NCI-H748 treated with DMSO at 0.1 percent for 48 hours (cell line): ENCODE data around the gene MYBBP1A.

Experiments used
- DNase-seq: peaks from one replicate; lab custom pipeline; 2025; lab: John Stamatoyannopoulos, UW

MYBBP1A gene

DNA sequence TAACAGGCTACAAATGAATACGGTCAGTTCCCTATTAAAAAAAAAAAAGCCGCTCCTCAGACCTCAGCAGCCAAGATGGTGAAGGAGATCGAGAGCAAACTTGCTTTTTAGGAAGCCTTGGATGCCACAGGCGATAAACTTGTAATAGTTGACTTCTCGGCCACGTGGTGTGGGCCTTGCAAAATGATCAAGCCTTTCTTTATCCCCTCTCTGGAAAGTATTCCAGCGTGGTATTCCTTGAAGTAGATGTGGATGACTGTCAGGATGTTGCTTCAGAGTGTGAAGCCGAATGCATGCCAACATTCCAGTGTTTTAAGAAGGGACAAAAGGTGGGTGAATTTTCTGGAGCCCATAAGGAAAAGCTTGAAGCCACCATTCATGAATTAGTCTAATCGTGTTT is 16.9 kb upstream of the MYBBP1A start:
- no peak for DNase-seq

DNA sequence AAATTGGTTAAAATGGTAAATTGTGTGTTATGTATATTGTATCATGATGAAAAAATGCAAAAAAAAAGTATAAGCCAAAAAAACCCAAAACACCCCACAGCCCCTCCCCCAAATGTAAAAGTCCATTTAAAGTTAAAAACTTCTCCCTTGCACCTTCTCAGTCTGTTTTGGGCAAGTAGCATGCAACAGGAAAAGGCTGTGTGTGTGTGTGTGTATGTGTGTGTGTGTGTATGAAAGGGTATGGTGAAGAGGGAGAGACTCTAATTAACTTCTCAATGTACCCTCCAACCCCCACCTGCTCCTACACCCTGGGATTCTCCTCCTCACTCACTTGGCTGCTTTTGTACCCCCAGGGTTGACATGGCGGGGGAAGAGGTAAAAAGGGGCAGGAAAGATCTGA is 14.4 kb upstream of the MYBBP1A start:
- DNase-seq: no peak

DNA sequence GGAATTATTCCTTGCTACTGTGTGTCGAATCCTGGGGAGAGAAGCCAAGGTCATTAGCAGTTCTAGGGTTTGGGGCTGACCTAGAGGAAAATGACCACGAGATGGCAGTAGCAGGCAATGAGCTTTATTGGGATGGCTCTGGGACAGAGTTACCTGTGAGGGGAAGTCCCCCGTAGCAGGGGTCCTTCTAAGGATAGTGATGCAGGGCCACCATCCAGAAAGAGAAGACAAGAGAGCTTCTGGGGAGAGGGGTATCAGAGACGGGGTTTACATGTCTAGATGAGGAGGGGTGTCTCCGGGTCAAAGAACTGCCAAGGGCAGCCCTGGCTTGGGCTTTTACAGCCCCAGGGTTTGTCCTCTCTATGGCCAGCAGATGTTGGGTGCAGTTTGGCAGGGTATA is 11.6 kb upstream of the MYBBP1A start:
- peak; percentile 85 for DNase-seq

DNA sequence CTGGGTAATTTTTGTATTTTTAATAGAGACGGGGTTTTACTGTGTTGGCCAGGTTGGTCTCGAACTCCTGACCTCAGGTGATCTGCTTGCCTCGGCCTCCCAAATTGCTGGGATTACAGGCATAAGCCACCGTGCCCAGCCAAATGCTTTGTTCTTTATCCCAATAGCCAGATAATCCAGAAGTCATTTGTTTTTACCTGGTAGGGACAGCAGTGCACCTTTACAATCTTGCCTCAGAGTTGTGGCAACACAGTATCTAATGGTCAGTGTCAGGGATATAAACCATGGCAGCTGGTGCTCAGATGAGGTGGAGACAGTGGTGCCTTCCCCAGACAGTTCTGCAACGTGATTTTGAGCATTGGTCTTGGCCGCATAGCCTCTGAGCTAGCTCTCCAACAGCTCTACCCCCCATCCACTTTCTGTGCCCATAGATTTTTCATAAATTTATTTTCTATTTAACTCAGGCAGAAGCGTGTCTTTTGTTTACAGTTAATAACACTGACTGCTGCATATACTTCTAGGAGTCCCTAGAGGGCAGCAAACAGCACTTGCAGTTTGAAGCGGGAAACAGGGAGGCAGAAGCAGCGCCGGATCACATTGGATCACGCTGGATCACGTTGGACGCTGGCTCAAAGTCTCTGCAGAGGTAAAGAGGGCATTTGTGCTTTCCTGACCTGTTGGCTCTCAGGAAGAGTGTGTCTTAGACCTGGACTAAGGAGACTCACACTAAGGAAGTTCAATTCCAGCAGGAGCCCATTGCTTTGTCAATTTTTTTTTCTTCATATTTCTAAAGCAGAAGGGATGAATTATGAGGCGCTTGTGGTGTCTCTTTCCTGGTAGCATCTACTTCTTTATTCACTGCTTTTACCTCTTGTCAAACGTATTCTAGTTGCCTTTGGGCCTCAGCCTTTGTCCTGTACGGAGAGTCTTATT is 10.3 kb upstream of the MYBBP1A start:
- DNase-seq: peak; percentile 86

DNA sequence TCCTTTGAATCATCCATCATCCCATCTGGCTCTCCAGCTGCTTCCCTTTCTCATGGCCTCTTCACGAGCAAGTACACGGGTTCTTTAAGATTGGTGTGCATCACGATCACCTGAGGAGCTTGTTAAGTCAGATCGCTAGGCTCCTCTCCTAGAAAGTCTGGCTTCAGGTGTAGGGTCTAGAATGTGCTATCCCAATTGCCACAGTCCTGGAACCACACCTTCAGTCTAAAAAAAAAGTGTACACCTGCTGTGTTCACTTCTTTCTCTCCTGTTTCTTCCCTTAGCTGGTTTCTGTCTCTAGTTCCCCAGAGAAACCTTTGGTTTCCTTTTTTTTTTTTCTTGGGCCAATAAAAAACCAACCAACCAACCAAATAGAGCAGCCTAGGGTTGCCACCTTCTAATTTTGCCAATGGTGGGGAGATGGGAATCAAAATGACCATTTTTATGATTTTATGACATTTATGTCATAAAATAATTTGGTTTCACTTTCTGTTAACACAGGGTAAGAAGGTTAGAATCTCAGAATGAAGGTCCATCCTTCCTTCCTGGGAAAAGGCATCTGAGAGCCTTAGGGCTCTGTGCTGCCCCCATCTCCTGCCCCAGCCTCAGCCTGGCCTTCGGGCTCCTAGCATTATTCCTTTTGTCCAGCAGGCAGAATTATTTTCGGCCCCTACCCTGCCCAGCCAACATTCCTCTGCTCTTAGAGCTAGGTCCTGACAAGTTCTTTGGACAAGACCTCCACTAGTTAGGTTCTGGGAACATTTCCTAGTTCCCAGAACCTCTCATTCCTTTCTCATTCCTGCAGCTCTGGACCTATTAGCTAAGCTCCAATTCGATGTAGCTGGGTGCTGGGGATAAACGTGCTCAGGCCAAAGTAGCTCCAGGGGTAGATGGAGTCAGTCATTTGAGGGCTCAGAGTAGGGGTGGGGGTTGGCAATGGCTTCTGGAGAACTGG is 7.1 kb upstream of the MYBBP1A start:
- DNase-seq: no peak

DNA sequence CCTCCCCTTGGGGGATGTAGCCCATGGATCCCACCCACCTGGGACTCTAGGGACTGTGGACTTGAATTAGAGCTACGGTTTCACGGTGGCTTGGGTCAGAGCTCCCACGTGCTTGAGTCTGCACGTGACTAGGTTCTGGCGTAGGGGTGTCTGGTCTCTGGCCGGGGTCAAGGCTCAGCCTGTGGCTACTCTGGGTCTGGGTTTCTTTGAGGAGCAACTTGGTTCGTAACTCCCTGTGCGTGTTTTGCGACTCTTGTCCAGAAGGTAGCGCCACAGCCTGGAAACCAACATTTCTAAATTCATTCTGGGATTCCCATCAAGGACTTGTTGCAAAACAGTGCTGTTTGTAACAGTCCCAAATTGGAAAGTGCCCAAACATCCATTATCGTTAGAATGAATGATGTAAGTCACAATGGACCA is 5.7 kb upstream of the MYBBP1A start:
- no peak for DNase-seq

DNA sequence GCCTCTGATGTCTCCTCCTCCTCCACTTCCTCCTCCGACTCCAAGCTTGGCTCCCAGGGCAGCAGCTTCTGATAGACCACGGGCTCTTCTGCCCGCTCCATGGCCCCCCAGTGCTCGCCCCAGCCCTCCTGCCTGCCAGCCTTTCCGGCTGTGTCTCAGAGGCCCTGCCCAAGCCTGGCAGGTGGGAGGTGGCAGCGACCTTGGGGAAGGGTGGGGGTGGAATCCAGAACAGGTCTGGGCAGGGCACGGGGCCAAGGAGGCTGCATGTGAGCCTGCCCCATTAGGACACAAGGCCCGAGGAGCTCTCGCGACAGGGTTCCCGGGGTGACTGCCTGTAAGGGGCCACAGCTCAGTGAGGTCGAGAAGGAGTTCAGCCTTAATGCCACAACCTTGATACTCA is 5.2 kb upstream of the MYBBP1A start, which contains the start of gene GGT6:
GGT6 (minus strand) TSS at position 157 of the 400 bp plus-strand sequence; CDS start at position 101, 56 bp downstream.
- no peak for DNase-seq

DNA sequence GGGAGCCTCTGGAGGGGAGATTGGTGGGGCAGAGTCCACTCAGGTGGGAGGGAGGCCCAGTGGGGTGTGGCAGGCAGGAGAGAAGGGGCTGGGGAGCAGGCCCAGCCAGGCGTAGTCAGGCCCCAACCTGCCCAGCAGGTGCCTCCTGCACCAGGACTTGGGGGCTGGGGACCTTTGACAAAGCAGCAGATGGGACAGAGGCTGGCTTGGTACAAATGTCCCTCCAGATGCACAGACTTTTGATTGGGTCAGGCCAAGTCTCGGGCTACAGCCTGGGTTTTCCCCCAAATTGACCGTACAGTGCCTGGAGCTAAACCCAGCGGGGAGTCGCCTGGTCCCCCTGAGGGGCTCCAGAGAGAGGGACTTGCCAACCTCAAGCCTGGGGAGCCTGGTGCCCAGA is 4.8 kb upstream of the MYBBP1A start:
- DNase-seq: no peak

DNA sequence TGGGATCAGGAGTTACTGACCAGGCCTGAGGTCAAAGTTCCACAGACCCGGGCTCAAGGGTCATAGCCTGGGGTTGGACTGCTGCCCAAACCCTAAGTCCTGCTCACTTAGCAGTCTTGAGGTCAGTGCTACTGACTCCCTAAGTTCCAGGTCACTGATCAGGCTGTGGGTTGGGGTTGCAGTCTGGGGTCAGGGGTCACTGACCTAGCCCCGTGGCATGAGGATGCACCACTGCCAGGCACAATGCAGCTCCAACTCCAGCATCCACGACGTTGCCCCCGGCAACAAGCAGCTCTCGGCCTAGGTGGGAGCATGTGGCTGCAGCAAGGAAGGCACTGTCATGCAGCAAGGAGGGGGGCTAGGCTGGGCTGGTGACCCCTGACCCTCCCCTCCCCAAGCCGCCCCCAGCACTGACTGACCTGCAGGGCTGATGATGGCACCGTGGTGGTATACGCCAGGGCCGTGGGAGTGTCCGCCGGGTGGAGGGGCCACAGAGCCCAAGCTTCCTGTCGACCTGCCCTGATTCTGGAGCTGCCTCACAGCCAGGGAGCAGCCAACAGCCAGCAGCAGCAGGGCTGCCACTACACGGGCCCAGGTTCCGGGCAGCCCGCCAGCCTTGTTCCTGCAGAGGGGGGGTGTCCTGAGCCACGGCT is 4.1 kb upstream of the MYBBP1A start:
- DNase-seq: no peak

DNA sequence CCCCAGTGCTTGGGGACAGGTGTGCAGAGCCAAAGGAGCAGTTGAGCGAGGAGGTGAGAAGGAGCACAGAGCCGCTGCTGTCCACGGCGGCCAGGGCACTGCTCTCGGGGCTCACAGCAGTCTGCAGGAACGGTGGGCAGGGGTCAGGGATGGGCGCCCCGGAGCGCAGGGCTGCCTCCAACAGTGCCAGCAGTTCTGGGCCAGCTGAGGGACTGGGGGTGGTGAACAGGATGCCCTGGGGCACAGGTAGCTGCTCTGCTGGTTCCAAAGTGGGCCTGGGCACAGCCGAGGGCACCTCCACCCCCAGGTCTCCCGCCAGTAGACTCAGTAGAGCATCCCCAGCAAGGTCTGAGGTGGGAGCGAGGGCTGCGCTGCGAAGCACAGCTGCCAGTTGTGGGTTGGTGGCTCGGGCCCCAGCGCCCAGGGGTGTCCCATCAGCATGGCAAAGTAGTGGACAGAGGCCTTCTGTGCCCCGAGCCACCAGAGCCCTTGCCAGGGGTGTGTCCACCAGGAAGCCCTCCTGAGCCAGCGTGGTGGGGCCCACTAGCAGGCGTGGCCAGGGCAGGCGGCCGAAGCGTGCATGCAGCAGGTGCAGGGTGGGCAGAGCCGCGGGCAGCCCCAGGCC is 3.3 kb upstream of the MYBBP1A start:
- DNase-seq: no peak

DNA sequence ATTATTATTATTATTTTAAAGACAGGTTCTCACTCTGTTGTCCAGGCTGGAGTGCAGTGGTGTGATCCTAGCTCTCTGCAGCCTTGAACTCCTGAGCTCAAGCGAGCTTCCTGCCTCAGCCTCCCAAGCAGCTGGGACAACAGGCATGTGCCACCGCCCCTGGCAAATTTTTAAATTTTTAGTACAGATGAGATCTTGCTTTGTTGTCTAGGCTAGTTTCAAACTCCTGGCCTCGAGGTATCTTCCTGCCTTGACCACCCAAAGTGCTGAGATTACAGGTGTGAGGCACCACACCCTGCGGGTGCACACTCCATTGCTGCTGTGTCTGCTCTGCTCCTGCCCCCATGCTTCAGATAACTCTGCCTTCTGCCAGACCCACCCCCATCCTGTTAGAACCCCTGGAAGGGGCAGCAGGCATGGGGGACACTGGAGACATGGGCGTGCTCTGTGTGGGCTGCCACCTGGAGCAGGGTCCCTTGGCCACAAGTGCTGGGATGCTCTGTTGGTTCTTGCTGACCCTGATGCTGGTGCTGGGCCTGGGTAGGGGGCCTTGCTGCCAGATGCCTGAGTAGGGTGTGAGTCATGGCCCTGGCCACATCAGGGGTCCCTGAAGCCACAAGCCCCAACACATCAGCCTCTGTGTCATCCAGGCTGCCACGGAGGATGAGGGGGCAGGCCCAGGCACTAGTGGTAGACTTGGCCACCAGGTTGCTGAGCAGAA is 2.6 kb upstream of the MYBBP1A start:
- no peak for DNase-seq

DNA sequence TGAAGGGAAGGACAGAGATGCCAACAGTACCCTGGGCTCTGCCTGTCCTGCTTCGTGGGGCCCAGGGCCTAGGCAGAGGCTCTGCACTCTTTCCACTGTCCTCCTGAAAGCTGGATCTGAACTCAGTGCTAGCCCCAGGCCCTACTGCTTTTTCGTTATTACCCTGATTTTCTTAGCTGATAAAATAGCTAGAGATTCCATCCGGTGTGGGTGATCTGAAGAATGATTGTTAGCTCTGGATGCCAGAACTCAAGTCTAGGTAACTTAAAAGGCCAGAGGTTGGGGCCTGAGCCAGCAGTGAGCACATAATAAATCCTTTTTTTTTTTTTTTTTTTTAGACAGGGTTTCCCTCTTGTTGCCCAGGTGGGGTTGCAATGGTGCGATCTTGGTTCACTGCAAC is 1.8 kb upstream of the MYBBP1A start:
- DNase-seq: no peak

DNA sequence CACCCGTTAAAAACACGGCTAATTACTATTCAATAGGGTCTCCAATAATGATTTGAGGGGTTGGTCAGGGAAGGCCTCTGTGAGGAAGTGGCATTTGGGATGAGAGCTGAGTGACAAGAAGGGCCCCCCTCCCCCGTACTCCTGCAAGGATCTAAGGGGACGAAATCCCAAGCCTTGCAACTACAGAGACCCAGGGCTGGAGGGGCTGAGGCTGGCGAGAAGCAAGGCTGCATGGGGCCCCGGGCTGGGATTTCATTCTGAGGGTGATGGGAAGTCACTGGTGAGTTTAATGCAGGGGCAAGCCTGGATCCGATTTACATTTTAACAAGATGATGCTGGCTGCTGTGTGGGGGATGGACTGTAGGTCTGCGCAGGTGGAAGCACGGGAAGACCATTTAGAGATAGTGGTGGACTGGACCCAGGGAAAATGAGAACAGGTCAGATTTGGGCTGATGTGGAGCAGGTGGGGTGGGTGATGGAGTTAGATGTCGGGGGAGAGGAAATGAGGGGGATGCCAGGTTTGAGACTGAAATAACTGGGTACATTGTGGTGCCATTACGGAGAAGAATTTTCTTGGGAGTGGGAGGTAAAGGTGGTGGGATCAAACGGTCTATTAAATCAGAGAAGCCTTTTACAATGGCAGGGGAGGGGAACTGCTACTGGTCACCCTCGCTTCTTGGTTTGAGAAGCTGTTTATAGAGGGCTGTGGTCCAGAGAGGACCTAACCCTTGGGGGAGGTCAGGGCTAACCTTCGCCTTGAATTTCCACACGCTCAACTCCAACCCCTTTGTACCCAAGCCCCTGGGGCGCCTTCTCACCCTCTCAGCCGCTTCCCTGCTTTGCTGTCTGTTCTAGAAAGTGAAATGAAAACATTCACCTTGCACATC is 932 bp upstream of the MYBBP1A start:
- DNase-seq: no peak

DNA sequence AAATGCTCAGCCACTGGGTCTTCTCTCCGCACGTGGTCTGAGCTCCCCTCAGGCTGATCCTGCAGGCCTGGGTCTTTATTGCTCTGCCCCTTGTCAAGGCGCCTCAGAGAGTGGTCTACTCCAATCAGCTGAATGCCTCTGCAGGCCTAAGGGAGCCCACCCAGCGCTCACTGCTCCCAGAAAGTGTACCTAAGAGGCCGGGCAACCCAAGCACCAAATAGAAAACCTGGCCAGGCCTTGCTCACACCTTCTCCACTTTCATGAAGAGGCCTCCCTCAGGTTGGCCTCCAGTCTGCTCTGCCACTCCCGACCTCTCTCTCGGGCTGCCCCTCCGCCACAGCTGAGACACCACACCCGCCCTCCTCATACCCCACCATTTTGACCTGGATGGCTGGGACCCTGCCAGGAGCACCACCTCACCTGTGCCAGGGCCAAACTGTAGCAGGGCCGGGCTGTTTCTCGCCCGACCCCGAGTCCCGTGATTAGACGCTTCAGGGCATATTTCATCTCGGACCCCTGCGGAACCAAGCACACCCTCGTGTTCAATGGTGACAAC is 665 bp downstream of the MYBBP1A start:
- DNase-seq: no peak

DNA sequence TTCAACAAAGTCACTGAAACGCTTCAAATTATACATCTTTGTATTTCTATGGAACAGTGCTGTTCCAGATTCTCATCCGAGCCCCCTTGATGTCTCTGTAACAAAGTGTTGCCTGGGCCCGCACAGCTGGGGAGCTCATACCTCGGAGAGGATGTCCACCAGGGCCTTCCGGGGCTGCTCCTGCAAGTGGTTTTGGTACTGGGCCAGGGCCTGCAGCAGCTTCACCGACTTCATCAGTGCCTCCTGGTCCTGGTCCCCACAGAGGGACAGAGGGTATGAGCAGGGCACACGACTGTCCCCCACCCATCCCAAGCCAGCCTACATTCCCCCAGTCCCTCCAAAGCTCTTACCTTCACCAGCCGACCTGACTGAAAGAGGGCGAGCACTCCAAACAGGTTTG is 1.5 kb downstream of the MYBBP1A start:
- DNase-seq: no peak

DNA sequence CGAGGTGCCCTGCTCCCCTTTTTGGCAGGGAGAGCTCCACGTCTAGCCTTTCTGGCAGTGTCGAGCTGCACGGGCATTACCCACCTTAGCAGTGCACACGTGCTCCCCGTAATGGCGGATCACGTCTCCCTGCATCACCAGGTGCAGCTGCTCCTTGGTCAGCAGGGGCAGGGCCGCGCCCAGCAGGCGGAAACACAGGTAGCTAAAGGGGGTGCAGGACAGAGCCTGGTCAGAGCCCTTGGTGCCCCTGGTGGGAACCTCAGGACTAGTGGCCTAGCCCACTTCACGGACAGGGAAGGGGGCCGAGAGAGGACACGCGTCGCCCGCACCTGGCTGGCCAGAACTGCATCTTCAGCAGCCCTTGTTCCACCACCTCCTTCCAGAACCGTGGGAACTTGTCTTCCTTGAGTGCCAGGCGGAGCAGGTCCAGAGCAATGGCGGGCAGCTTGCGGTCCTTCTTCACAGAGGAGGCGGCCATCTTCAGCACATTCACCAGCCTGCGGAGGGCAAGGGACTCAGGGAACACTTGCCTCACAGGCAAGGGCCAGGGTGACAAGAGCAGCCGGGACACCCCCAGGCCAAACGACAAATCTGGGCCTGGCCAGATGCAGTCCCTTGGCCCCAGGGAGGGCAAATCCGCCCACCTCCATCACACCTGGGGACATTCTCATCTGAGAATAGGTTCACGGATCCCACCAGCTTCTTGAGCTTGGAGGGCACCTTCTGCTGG is 3.2 kb downstream of the MYBBP1A start:
- DNase-seq: no peak

DNA sequence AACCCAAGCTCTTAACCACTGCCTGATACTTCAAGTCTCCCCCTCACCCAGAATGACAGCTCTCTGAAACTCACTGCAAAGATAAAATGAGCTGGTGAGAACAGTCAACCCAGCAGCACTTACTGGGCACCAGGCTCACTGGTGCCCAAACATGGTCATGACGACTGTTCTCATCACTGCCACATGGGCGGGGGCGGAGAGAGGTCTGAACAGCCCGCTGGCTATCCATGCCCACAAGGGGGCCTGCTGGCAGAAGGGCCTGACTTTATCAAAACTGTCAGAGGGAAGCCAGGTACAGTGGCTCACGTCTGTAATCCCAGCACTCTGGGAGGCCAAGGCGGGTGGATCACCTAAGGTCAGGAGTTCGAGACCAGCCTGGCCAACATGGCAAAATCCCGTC is 4.0 kb downstream of the MYBBP1A start:
- DNase-seq: no peak

DNA sequence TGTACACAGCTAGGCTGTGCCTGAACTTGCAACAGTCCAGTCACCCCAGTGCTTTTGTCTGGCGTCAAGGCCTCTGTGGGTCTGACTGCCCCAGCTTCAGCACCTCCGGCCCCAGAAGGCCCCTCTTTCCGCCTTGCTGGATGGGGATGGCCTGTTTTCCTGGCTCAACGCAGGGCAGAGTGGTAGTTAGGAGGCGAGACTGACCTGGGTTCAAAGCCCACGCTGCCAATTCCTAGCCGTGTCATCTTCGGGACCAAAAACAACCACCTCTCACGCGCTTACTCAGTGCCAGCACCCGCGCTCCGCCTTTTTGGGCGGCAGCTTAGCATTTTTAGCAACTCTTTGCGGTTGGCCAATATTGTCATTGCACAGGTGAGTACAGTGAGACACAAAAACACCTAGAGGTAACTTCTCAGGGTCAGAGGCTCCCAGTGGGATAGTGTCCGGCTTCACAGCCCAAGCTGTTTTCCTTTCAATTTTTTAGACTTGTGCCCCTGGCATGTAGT is 4.6 kb downstream of the MYBBP1A start:
- no peak for DNase-seq
